ENCODE measurements around the gene SYT14. TPM values are rescaled to one million over a fixed set of nuclear protein-coding genes. Genes with fewer than 3 reads are reported as not detected.
"Not testable (repeated sequence)": the region's sequence is repeated elsewhere in the genome, so short reads cannot be mapped to it uniquely, and the experiment has no call there.

SYT14 gene
- total and polyA plus RNA-seq, 2 experiments from 2014 or later: 0.55 to 1.7 TPM

- Histone ChIP-seq H3K9me2 (ENCODE audit: insufficient read depth) (no peaks in the 10 kb centered on the region), H2AFZ (no peak overlapping the region), H3K4me1 (ENCODE audit: insufficient read depth) (no peaks in the 10 kb centered on the region), H3K9ac (no peak overlapping the region), H3K36me3 (ENCODE audit: low read depth) (no peaks in the 10 kb centered on the region), H3K9me3 (ENCODE audit: low read depth) (no peaks in the 10 kb centered on the region), H3K4me3 (no peak overlapping the region), H3K4me2 (ENCODE audit: unreplicated experiment) (no peak overlapping the region), H4K20me1 (ENCODE audit: insufficient read depth) (no peaks in the 10 kb centered on the region), H3K79me2 (ENCODE audit: insufficient read depth) (no peaks in the 10 kb centered on the region), H3K27ac (no peak overlapping the region), H3K27me3 (replicated peaks; ENCODE audit: insufficient read depth) (no peaks in the 10 kb centered on the region; the same call in none of the 2 replicates), H3F3A (ENCODE audit: insufficient read depth) (no peaks in the 10 kb centered on the region)
- WGBS, 2 experiments (ENCODE audit: low coverage in 1 of 2, low lambda C conversion rate in 2 of 2, missing lambda C conversion rate in 2 of 2): 44 to 49% methylated on average over 8 of the region's 8 CpGs
- in situ Hi-C loops (cut with MboI): no loop called here
- TF ChIP-seq EZH2 (IDR thresholded peaks at IDR 0.05; ENCODE audit: insufficient read depth, poor library complexity, severe bottlenecking): no peak
- no peak for TF ChIP-seq EZH2phosphoT487 (IDR thresholded peaks at IDR 0.05; ENCODE audit: insufficient read depth, low read depth)
- DNase-seq: no peak
Observed at GRCh38 chr1:210195635-210196160, 257.7 kb downstream of the SYT14 start.

DNA sequence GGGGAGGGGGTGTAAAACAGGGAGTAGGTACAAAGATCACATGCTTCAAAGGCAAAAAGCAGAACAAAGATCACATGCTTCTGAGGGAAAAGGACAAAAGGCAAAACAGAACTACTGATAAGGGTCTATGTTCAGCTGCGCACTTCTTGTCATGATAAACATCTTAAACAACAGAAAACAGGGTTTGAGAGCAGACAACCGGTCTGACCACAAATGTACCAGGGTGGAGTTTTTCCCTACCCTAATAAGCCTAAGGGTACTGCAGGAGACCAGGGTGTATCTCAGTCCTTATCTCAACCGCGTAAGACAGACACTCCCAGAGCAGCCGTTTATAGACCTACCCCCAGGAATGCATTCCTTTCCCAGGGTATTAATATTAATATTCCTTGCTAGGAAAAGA, 258.2 kb downstream of the SYT14 start:
- DNase-seq; in situ Hi-C loops (cut with MboI); H3K4me3 ChIP-seq; H3K9ac ChIP-seq; H3F3A ChIP-seq (ENCODE audit: insufficient read depth); H2AFZ ChIP-seq; H3K79me2 ChIP-seq (ENCODE audit: insufficient read depth); H3K9me3 ChIP-seq (ENCODE audit: low read depth); H3K27me3 ChIP-seq (replicated peaks; ENCODE audit: insufficient read depth); H4K20me1 ChIP-seq (ENCODE audit: insufficient read depth); H3K27ac ChIP-seq; H3K4me2 ChIP-seq (ENCODE audit: unreplicated experiment); H3K4me1 ChIP-seq (ENCODE audit: insufficient read depth); H3K9me2 ChIP-seq (ENCODE audit: insufficient read depth); H3K36me3 ChIP-seq (ENCODE audit: low read depth): not testable (repeated sequence)
- 73 to 74% methylated on average over 5 of the region's 5 CpGs for WGBS, 2 experiments (ENCODE audit: low coverage in 1 of 2, low lambda C conversion rate in 2 of 2, missing lambda C conversion rate in 2 of 2)

DNA sequence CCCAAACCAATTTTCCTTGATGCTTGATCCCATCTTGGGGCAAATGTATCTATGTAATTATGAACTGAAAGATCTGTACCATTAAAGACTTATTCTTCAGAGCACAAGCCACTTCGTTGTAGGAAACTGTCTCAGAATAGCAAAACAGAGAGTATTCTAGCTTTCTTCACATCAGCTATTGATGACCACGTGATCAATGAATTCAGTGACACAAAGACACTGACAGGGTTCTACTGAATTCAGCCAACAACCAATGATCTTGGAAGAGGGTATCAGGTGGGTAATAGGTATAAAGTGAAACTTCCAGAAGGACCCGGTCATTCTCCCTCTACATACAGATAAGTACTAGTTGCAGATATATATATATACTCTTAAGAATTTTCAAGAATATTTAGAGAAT, 260.8 kb downstream of the SYT14 start:
- no peaks in the 10 kb centered on the region for H4K20me1 ChIP-seq (ENCODE audit: insufficient read depth)
- H2AFZ ChIP-seq: no peak overlapping the region
- H3F3A ChIP-seq (ENCODE audit: insufficient read depth): no peaks in the 10 kb centered on the region
- no peak overlapping the region for H3K27ac ChIP-seq
- TF ChIP-seq EZH2 (IDR thresholded peaks at IDR 0.05; ENCODE audit: insufficient read depth, poor library complexity, severe bottlenecking): no peak
- TF ChIP-seq EZH2phosphoT487 (IDR thresholded peaks at IDR 0.05; ENCODE audit: insufficient read depth, low read depth): no peak
- H3K4me1 ChIP-seq (ENCODE audit: insufficient read depth): no peaks in the 10 kb centered on the region
- no peaks in the 10 kb centered on the region for H3K9me2 ChIP-seq (ENCODE audit: insufficient read depth)
- no peaks in the 10 kb centered on the region for H3K36me3 ChIP-seq (ENCODE audit: low read depth)
- no peak overlapping the region for H3K4me3 ChIP-seq
- in situ Hi-C loops (cut with MboI): no loop called here
- no peaks in the 10 kb centered on the region for H3K79me2 ChIP-seq (ENCODE audit: insufficient read depth)
- no peak overlapping the region for H3K9ac ChIP-seq
- H3K4me2 ChIP-seq (ENCODE audit: unreplicated experiment): no peak overlapping the region
- no peaks in the 10 kb centered on the region for H3K9me3 ChIP-seq (ENCODE audit: low read depth)
- DNase-seq: no peak
- no peaks in the 10 kb centered on the region; the same call in none of the 2 replicates for H3K27me3 ChIP-seq (replicated peaks; ENCODE audit: insufficient read depth)
- WGBS, 2 experiments (ENCODE audit: low coverage in 1 of 2, low lambda C conversion rate in 2 of 2, missing lambda C conversion rate in 2 of 2): 45 to 52% methylated on average over 3 of the region's 3 CpGs

GRCh38 chr1:210200124-210200736, 262.2 kb downstream of the SYT14 start:
- Histone ChIP-seq H3K79me2 (ENCODE audit: insufficient read depth) (no peaks in the 10 kb centered on the region), H4K20me1 (ENCODE audit: insufficient read depth) (no peaks in the 10 kb centered on the region), H3K9me3 (ENCODE audit: low read depth) (no peaks in the 10 kb centered on the region), H3F3A (ENCODE audit: insufficient read depth) (no peaks in the 10 kb centered on the region), H3K36me3 (ENCODE audit: low read depth) (no peaks in the 10 kb centered on the region), H3K4me2 (ENCODE audit: unreplicated experiment) (no peak overlapping the region), H2AFZ (no peak overlapping the region), H3K27me3 (replicated peaks; ENCODE audit: insufficient read depth) (no peaks in the 10 kb centered on the region; the same call in none of the 2 replicates), H3K27ac (no peak overlapping the region), H3K4me3 (no peak overlapping the region), H3K9ac (no peak overlapping the region), H3K9me2 (ENCODE audit: insufficient read depth) (no peaks in the 10 kb centered on the region), H3K4me1 (ENCODE audit: insufficient read depth) (no peaks in the 10 kb centered on the region)
- TF ChIP-seq EZH2phosphoT487 (IDR thresholded peaks at IDR 0.05; ENCODE audit: insufficient read depth, low read depth): no peak
- no peak for TF ChIP-seq EZH2 (IDR thresholded peaks at IDR 0.05; ENCODE audit: insufficient read depth, poor library complexity, severe bottlenecking)
- DNase-seq: no peak
- 36 to 42% methylated on average over 3 of the region's 3 CpGs for WGBS, 2 experiments (ENCODE audit: low coverage in 1 of 2, low lambda C conversion rate in 2 of 2, missing lambda C conversion rate in 2 of 2)
- in situ Hi-C loops (cut with MboI): no loop called here

Measured in GM23248 (cell line).